BLaER1 (cell line): ENCODE data around the gene NPPC.

Experiments used
- H3K27ac ChIP-seq: shearing (Covaris generic); formaldehyde crosslinking; 2 replicates; pipeline ENCODE4 v1.8.1; 2022
- H3K27me3 ChIP-seq: shearing (Covaris generic); formaldehyde crosslinking; 2 replicates; pipeline ENCODE4 v1.8.1; 2022
- H3K36me3 ChIP-seq: shearing (Covaris generic); formaldehyde crosslinking; 2 replicates; pipeline ENCODE4 v1.8.1; 2022
- H3K4me1 ChIP-seq: shearing (Covaris generic); formaldehyde crosslinking; 2 replicates; pipeline ENCODE4 v1.8.1; 2022
- H3K4me2 ChIP-seq: shearing (Covaris generic); formaldehyde crosslinking; 2 replicates; pipeline ENCODE4 v1.8.1; 2022
- H3K4me3 ChIP-seq: shearing (Covaris generic); formaldehyde crosslinking; 2 replicates; pipeline ENCODE4 v1.8.1; 2022
- H3K9ac ChIP-seq: shearing (Covaris generic); formaldehyde crosslinking; 2 replicates; pipeline ENCODE4 v1.8.1; 2022
- H3K9me3 ChIP-seq: shearing (Covaris generic); formaldehyde crosslinking; 2 replicates; pipeline ENCODE4 v1.8.1; 2022
- H4K20me1 ChIP-seq: shearing (Covaris generic); formaldehyde crosslinking; 2 replicates; pipeline ENCODE4 v1.8.1; 2022
- Cebpa-rat ChIP-seq: shearing (Covaris generic); IDR thresholded peaks from 2 replicates; pipeline ENCODE4 v1.8.1; 2022

NPPC gene

DNA sequence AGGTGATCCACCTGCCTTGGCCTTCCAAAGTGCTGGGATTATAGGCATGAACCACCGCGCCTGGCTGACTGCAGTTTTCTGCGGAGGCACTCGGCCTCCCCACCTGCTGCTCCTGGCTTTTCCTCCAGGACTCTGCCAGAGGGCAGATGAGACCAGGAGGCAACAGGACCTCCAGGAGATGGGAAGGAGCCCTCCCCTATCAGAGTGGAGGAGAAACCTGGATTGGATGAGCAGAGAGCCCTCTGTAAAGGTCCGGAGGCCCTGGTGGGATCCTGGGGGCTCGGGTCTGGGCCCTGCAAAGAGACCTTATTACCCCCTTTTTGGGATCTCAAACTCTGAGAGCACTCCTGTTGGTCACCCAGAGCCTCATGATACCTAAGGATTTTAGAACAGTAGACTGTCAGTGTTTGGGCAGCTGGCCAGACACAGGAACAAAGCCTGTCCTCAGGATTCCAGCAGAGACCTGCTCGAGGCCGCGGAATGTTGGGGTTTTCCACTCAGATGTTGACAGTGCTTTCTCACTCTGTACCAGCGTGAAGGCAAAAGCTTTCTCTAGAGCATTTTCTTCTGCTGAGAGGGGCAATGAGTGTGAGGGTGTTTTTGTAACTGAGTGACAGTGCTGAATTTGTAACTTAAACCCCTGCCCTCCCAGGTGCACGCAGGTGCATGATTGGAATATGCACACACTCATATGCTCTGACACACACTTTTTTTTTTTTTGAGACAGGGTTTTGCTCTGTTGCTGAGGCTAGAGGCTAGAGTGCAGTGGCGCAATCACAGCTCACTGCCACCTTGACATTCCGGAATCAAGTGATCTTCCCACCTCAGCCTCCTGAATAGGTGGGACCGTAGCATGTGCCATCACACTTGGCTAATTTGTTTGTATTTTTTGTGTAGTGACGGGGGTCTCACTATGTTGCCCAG, 48.4 kb downstream of the NPPC start:
- H3K4me2 ChIP-seq = no peak overlapping the region
- H3K9me3 ChIP-seq = no peaks in the 10 kb centered on the region
- no peak overlapping the region for H3K27ac ChIP-seq
- no peak for TF ChIP-seq Cebpa-rat
- H4K20me1 ChIP-seq = no peaks in the 10 kb centered on the region
- H3K4me3 ChIP-seq = no peak overlapping the region
- no peak overlapping the region for H3K9ac ChIP-seq
- no peaks in the 10 kb centered on the region for H3K36me3 ChIP-seq
- H3K4me1 ChIP-seq = 0 out of 2 replicates have a peak, but pooled peaks cover 6% of the 10 kb centered on the region
- H3K27me3 ChIP-seq = no peaks in the 10 kb centered on the region

DNA sequence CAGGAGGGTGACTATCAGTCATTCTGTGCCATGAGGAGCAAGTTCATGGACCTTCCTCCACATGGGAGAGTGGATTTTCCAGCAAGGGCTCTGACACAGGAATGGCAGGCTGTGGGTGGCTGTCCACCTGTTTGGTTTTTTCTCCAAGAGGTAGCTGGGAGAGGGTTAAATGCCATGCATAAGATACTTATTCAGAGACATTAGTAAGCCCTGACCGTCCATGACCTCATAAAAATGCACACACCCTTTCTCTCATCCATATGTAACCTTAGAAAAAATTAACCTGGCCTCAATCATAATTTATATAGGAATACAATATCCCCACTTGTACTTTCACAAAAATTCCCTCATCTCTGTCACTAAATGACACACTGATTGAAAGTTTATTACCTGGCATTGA, 51.3 kb downstream of the NPPC start:
- Histone ChIP-seq H3K9ac (no peak overlapping the region), H3K4me1 (0 out of 2 replicates have a peak, but pooled peaks cover 6% of the 10 kb centered on the region), H3K9me3 (no peaks in the 10 kb centered on the region), H3K27me3 (no peaks in the 10 kb centered on the region), H3K36me3 (no peaks in the 10 kb centered on the region), H3K4me2 (peak overlapping the region; percentile 50), H3K27ac (no peak overlapping the region), H3K4me3 (no peak overlapping the region), H4K20me1 (no peaks in the 10 kb centered on the region)
- no peak for TF ChIP-seq Cebpa-rat
